ENCODE data around the gene SUPT3H.

The SUPT3H gene

GRCh38 chr6:45323656-45324224 lies 54.0 kb downstream of the SUPT3H start:
- TF ChIP-seq GATA2 (IDR thresholded peaks at IDR 0.05; ENCODE audit: low read depth, low read length) (no peak), GATA3 (IDR thresholded peaks at IDR 0.05; ENCODE audit: low read depth, low read length) (no peak)

- TF ChIP-seq GATA2 (IDR thresholded peaks at IDR 0.05; ENCODE audit: low read depth, low read length), result no peak
- no peak for TF ChIP-seq GATA3 (IDR thresholded peaks at IDR 0.05; ENCODE audit: low read depth, low read length)
Observed at GRCh38 chr6:45320349-45320748, 57.4 kb downstream of the SUPT3H start.

- no peak for TF ChIP-seq GATA2 (IDR thresholded peaks at IDR 0.05; ENCODE audit: low read depth, low read length)
- no peak for TF ChIP-seq GATA3 (IDR thresholded peaks at IDR 0.05; ENCODE audit: low read depth, low read length)
Observed at GRCh38 chr6:45314146-45314545, 63.6 kb downstream of the SUPT3H start.

- TF ChIP-seq GATA2 (IDR thresholded peaks at IDR 0.05; ENCODE audit: low read depth, low read length), result no peak
- TF ChIP-seq GATA3 (IDR thresholded peaks at IDR 0.05; ENCODE audit: low read depth, low read length), result no peak
Observed at GRCh38 chr6:45310118-45310788, 67.5 kb downstream of the SUPT3H start.

GRCh38 chr6:45305546-45305945 lies 72.2 kb downstream of the SUPT3H start:
- TF ChIP-seq GATA3 (IDR thresholded peaks at IDR 0.05; ENCODE audit: low read depth, low read length), result no peak
- no peak for TF ChIP-seq GATA2 (IDR thresholded peaks at IDR 0.05; ENCODE audit: low read depth, low read length)

- TF ChIP-seq GATA2 (IDR thresholded peaks at IDR 0.05; ENCODE audit: low read depth, low read length) (no peak), GATA3 (IDR thresholded peaks at IDR 0.05; ENCODE audit: low read depth, low read length) (no peak)
Observed at GRCh38 chr6:45302832-45303231, 74.9 kb downstream of the SUPT3H start.

GRCh38 chr6:45301348-45302142 lies 76.2 kb downstream of the SUPT3H start:
- TF ChIP-seq GATA3 (IDR thresholded peaks at IDR 0.05; ENCODE audit: low read depth, low read length), result no peak
- TF ChIP-seq GATA2 (IDR thresholded peaks at IDR 0.05; ENCODE audit: low read depth, low read length), result no peak

- TF ChIP-seq GATA3 (IDR thresholded peaks at IDR 0.05; ENCODE audit: low read depth, low read length) (no peak), GATA2 (IDR thresholded peaks at IDR 0.05; ENCODE audit: low read depth, low read length) (no peak)
Observed at GRCh38 chr6:45300736-45301135, 77.0 kb downstream of the SUPT3H start.

- no peak for TF ChIP-seq GATA3 (IDR thresholded peaks at IDR 0.05; ENCODE audit: low read depth, low read length)
- no peak for TF ChIP-seq GATA2 (IDR thresholded peaks at IDR 0.05; ENCODE audit: low read depth, low read length)
Observed at GRCh38 chr6:45299096-45299581, 78.6 kb downstream of the SUPT3H start.

- TF ChIP-seq GATA2 (IDR thresholded peaks at IDR 0.05; ENCODE audit: low read depth, low read length) (no peak), GATA3 (IDR thresholded peaks at IDR 0.05; ENCODE audit: low read depth, low read length) (no peak)
Observed at GRCh38 chr6:45297320-45297719, 80.4 kb downstream of the SUPT3H start.

GRCh38 chr6:45293306-45293705 lies 84.4 kb downstream of the SUPT3H start:
- no peak for TF ChIP-seq GATA3 (IDR thresholded peaks at IDR 0.05; ENCODE audit: low read depth, low read length)
- TF ChIP-seq GATA2 (IDR thresholded peaks at IDR 0.05; ENCODE audit: low read depth, low read length), result no peak

- TF ChIP-seq GATA3 (IDR thresholded peaks at IDR 0.05; ENCODE audit: low read depth, low read length) (no peak), GATA2 (IDR thresholded peaks at IDR 0.05; ENCODE audit: low read depth, low read length) (no peak)
Observed at GRCh38 chr6:45289751-45290514, 87.8 kb downstream of the SUPT3H start.

GRCh38 chr6:45278367-45278766 lies 99.4 kb downstream of the SUPT3H start:
- TF ChIP-seq GATA2 (IDR thresholded peaks at IDR 0.05; ENCODE audit: low read depth, low read length) (no peak), GATA3 (IDR thresholded peaks at IDR 0.05; ENCODE audit: low read depth, low read length) (no peak)

GRCh38 chr6:45275358-45275757 lies 102.4 kb downstream of the SUPT3H start:
- TF ChIP-seq GATA2 (IDR thresholded peaks at IDR 0.05; ENCODE audit: low read depth, low read length) (no peak), GATA3 (IDR thresholded peaks at IDR 0.05; ENCODE audit: low read depth, low read length) (no peak)
